ENCODE data around the gene MYT1. TPM values are rescaled to one million over a fixed set of nuclear protein-coding genes. Genes with fewer than 3 reads are reported as not detected.
"Not testable (repeated sequence)": the region's sequence is repeated elsewhere in the genome, so short reads cannot be mapped to it uniquely, and the experiment has no call there.

Gene MYT1
- total and polyA plus RNA-seq, 2 of the 8 experiments (the other 6 are each of a cell fraction or from before 2014, with no cell fraction given) = 0.63 to 2.0 TPM

DNA sequence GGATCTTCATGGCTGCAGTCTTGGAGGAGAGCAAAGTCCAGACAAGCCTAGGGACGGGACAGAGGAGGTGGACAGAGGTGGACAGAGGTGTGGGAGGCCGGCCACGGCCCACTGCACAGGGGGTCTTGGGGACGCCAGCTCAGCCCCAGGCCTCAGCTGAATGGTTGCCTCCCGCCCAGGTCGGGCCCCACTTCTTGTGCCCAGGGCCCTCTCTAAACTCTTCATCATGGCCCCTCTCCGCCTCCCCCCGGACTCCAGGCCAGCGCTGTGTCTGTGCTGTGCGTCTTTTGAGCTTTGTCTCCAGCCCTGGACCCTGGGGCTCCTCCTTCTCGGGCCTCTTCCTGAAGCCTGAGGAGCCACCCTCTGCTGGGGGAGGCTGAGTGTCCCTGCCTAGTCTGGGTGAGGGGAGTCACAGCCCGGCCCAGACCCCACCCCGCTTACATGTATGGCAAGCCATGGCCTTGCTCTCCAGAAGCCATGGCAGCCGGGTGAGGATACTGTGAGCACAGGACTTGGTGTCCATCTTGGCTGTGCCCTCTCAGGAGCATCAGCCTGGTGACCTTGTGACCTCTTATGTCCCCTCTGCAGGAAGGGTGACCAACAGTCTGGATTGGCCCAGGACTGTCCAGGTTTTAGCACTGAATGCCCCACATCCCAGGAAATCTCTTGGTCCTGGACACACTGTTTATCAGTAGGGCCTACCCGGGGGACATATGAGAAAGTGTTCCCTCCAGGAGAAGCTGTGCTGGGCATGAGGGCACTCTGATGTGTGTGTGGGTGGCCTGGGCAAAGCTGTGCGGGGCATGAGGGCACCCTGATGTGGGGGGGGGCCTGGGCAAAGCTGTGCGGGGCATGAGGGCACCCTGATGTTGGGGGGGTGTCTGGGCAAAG lies 47.5 kb upstream of the MYT1 start (continued):
- TF ChIP-seq, protein P1, sequence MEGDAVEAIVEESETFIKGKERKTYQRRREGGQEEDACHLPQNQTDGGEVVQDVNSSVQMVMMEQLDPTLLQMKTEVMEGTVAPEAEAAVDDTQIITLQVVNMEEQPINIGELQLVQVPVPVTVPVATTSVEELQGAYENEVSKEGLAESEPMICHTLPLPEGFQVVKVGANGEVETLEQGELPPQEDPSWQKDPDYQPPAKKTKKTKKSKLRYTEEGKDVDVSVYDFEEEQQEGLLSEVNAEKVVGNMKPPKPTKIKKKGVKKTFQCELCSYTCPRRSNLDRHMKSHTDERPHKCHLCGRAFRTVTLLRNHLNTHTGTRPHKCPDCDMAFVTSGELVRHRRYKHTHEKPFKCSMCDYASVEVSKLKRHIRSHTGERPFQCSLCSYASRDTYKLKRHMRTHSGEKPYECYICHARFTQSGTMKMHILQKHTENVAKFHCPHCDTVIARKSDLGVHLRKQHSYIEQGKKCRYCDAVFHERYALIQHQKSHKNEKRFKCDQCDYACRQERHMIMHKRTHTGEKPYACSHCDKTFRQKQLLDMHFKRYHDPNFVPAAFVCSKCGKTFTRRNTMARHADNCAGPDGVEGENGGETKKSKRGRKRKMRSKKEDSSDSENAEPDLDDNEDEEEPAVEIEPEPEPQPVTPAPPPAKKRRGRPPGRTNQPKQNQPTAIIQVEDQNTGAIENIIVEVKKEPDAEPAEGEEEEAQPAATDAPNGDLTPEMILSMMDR (IDR thresholded peaks at IDR 0.05; ENCODE audit: control extremely low read depth in 1 of 3, insufficient read depth in 1 of 3, low read depth in 1 of 3, low read length in 3 of 3) = no peak
- no peak for TF ChIP-seq TAF7 (optimal IDR thresholded peaks at IDR 0.05; ENCODE audit: borderline replicate concordance, low read depth, low read length)

DNA sequence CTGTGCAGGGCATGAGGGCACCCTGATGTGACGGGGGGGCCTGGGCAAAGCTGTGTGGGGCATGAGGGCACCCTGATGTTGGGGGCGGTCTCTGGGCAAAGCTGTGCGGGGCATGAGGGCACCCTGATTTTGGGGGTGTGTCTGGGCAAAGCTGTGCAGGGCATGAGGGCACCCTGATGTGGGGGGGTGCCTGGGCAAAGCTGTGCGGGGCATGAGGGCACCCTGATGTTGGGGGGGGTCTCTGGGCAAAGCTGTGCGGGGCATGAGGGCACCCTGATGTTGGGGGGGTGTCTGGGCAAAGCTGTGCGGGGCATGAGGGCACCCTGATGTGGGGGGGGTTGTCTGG lies 46.8 kb upstream of the MYT1 start:
- H4K8ac ChIP-seq (ENCODE audit: extremely low read depth, insufficient read depth, low read length); H3K9ac ChIP-seq (replicated peaks in 1 of 4; ENCODE audit: extremely low read depth in 1 of 4, low read depth in 3 of 4, low read length in 3 of 4); H3K56ac ChIP-seq (replicated peaks; ENCODE audit: insufficient read length, low read depth, low read length); H2BK15ac ChIP-seq (ENCODE audit: low read length); H2BK120ac ChIP-seq (replicated peaks; ENCODE audit: low read depth, low read length); H2AFZ ChIP-seq (ENCODE audit: low read length); H2BK5ac ChIP-seq (ENCODE audit: low read depth, low read length); H2BK20ac ChIP-seq (ENCODE audit: low read length); H3K9me3 ChIP-seq (ENCODE audit: insufficient read depth in 2 of 2, low read depth in 1 of 2, low read length in 1 of 2); H3K4me3 ChIP-seq (ENCODE audit: extremely low read depth in 1 of 4, insufficient read depth in 2 of 4, low read depth in 3 of 4, low read length in 4 of 4); H3K14ac ChIP-seq (ENCODE audit: insufficient read length); H4K20me1 ChIP-seq (replicated peaks in 1 of 2; ENCODE audit: control insufficient read depth in 1 of 2, insufficient read depth in 2 of 2, low read length in 2 of 2); H4K5ac ChIP-seq (ENCODE audit: insufficient read length, low read depth, low read length); H3K27me3 ChIP-seq (replicated peaks in 1 of 4; ENCODE audit: control insufficient read depth in 3 of 4, extremely low read depth in 1 of 4, insufficient read depth in 3 of 4, low read length in 3 of 4); H3K23me2 ChIP-seq (ENCODE audit: low read depth, low read length); FAIRE-seq; H3K4me2 ChIP-seq (ENCODE audit: insufficient read depth in 1 of 2, low read depth in 2 of 2, low read length in 2 of 2); H2BK12ac ChIP-seq (ENCODE audit: low read depth, low read length); POLR2A ChIA-PET (ENCODE audit: partially characterized antibody); H3K79me1 ChIP-seq (ENCODE audit: low read depth, low read length); H3K36me3 ChIP-seq (ENCODE audit: control insufficient read depth in 2 of 4, insufficient read depth in 4 of 4, low read length in 3 of 4); H3K4ac ChIP-seq (replicated peaks; ENCODE audit: insufficient read length, low read depth, low read length); H3K18ac ChIP-seq (ENCODE audit: extremely low read depth, low read length); DNase-seq (ENCODE audit: low read depth in 1 of 2, low spot score in 2 of 2); H3K4me1 ChIP-seq (replicated peaks in 1 of 4; ENCODE audit: control insufficient read depth in 3 of 4, insufficient read depth in 4 of 4, low read length in 3 of 4); H4K91ac ChIP-seq (replicated peaks; ENCODE audit: insufficient read length, low read length); H3K79me2 ChIP-seq (ENCODE audit: control insufficient read depth in 1 of 2, insufficient read depth in 2 of 2, low read length in 2 of 2); H3K27ac ChIP-seq (ENCODE audit: low read depth, low read length); H3K23ac ChIP-seq (ENCODE audit: insufficient read length); H2AK5ac ChIP-seq (ENCODE audit: low read depth, low read length): not testable (repeated sequence)
- no CpG with 5 or more reads among the region's 6 CpGs for WGBS, 2 experiments (ENCODE audit: extremely low coverage in 1 of 2, insufficient coverage in 1 of 2, insufficient read length in 1 of 2, insufficient replicate concordance in 2 of 2, low coverage in 1 of 2, low lambda C conversion rate in 2 of 2, missing lambda C conversion rate in 1 of 2)
- CTCF ChIA-PET (ENCODE audit: partially characterized antibody) = interaction anchor here (1.1 to 10.1 kb wide), 4 partner anchors 9 to 60 kb away, joined by 4 to 144 read pairs (median 9); partner anchors contain the start of genes LKAAEAR1, OPRL1 and RGS19

All from H1 (cell line).